K562 (cell line): ENCODE data around the gene USP4. TPM values are rescaled to one million over a fixed set of nuclear protein-coding genes. Genes with fewer than 3 reads are reported as not detected.

Experiments used
- DMBX1 ChIP-seq: fragments of 250-450 bp; sonication (Bioruptor Pico); IDR thresholded peaks from 2 replicates; pipeline ENCODE4 v1.8.0; 2022; ENCODE audit warnings: inconsistent platforms, mild to moderate bottlenecking, moderate library complexity, borderline replicate concordance
- GABPA ChIP-seq: fragments of 200-800 bp; sonication (Bioruptor generic); conservative IDR thresholded peaks from 2 replicates; pipeline ENCODE4 v1.6.1; 2016; ENCODE audit warnings: low read depth, missing genetic modification characterization, missing compliant biosample characterization
- HMG20B ChIP-seq: fragments of 250-450 bp; sonication (Bioruptor Pico); IDR thresholded peaks from 2 replicates; pipeline ENCODE4 v1.5.0; 2021; ENCODE audit warnings: mild to moderate bottlenecking
- NFIC ChIP-seq: fragments of 450-650 bp; IDR thresholded peaks from 2 replicates; pipeline ENCODE4 v1.6.1; 2017; ENCODE audit warnings: mild to moderate bottlenecking, inconsistent platforms
- PBX2 ChIP-seq, 2 experiments: IDR thresholded peaks in 1 of 2; conservative IDR thresholded peaks in 1 of 2; 2 replicates each; pipeline ENCODE4 v1.6.1; 2016; ENCODE audit warnings: low read depth in 2 of 2, mild to moderate bottlenecking in 1 of 2, missing compliant biosample characterization in 1 of 2, missing genetic modification characterization in 1 of 2, moderate library complexity in 1 of 2
- PHF21A ChIP-seq: fragments of 450-650 bp; IDR thresholded peaks from 2 replicates; pipeline ENCODE4 v1.6.1; 2017; ENCODE audit warnings: low read depth, borderline replicate concordance
- POLR2H ChIP-seq: IDR thresholded peaks from 2 replicates; pipeline ENCODE4 v1.6.1; 2016; ENCODE audit warnings: missing genetic modification characterization, low read depth, mild to moderate bottlenecking, control low read depth, missing compliant biosample characterization, moderate library complexity
- RERE ChIP-seq: sonication (generic); formaldehyde crosslinking; IDR thresholded peaks from 2 replicates; pipeline ENCODE4 v1.8.0; 2023; ENCODE audit warnings: missing genetic modification reagents, mild to moderate bottlenecking, borderline replicate concordance
- RUNX1 ChIP-seq: sonication (generic); IDR thresholded peaks from 2 replicates; pipeline ENCODE4 v1.6.1; 2016; ENCODE audit warnings: antibody characterized with exemption, low read depth
- TARDBP ChIP-seq: fragments of 450-650 bp; IDR thresholded peaks from 2 replicates; pipeline ENCODE4 v1.6.1; 2016
- TFAM ChIP-seq: fragments of 250-450 bp; sonication (Bioruptor Pico); conservative IDR thresholded peaks from 2 replicates; pipeline ENCODE4 v1.5.0; 2021; ENCODE audit warnings: mild to moderate bottlenecking, moderate library complexity
- ZC3H11A ChIP-seq: IDR thresholded peaks from 2 replicates; pipeline ENCODE4 v1.6.1; 2012; ENCODE audit warnings: low read depth, low read length, improper control_type of control experiment
- ZNF232 ChIP-seq: sonication (generic); formaldehyde crosslinking; IDR thresholded peaks from 2 replicates; pipeline ENCODE4 v1.8.0; 2022; ENCODE audit warnings: mild to moderate bottlenecking, missing genetic modification reagents
- ZNF561 ChIP-seq: fragments of 450-650 bp; formaldehyde crosslinking; conservative IDR thresholded peaks from 2 replicates; pipeline ENCODE4 v1.4.0; 2020; ENCODE audit warnings: mild to moderate bottlenecking, moderate library complexity
- ZNF77 ChIP-seq: fragments of 250-450 bp; sonication (Bioruptor Pico); IDR thresholded peaks from 2 replicates; pipeline ENCODE4 v1.5.0; 2020
- polyA plus RNA-seq, 8 experiments: library from polyadenylated mRNA; depleted of rRNA in 4 of 8; stranded (reverse) in 5 of 8; unstranded in 3 of 8; fragments of >200 nt; fragmentation: Nextera tagmentation in 2 of 8; fragmentation: Illumina TruSeq in 1 of 8; extraction: Ambion mirVana in 2 of 8; extraction: Trizol in 1 of 8; gene quantifications; 2 replicates each; pipeline versions ENCODE4 v1.2.1 to v1.2.3, GENCODE V29; 2011 to 2014; ENCODE audit warnings: inconsistent platforms in 1 of 8, missing spikeins in 1 of 8
- total RNA-seq, 7 experiments: library from RNA; depleted of rRNA in 6 of 7; stranded (reverse); fragments of >200 nt in 6 of 7; fragmentation: Illumina TruSeq in 2 of 7; extraction: Trizol in 2 of 7; gene quantifications; 2 replicates each; pipeline versions ENCODE4 v1.2.1 to v1.2.3, GENCODE V29; 2011 to 2021; ENCODE audit warnings: low replicate concordance in 1 of 7
- TF ChIP-seq, protein P1 (sequence below): fragments of 250-450 bp; sonication (Bioruptor Pico); IDR thresholded peaks from 2 replicates; pipeline ENCODE4 v1.5.1; 2021; ENCODE audit warnings: mild to moderate bottlenecking

USP4 gene
- total and polyA plus RNA-seq, 9 of the 15 experiments (the other 6 are each of a cell fraction or from before 2014, with no cell fraction given): 11.8 to 40.4 (median 22.9) TPM

DNA sequence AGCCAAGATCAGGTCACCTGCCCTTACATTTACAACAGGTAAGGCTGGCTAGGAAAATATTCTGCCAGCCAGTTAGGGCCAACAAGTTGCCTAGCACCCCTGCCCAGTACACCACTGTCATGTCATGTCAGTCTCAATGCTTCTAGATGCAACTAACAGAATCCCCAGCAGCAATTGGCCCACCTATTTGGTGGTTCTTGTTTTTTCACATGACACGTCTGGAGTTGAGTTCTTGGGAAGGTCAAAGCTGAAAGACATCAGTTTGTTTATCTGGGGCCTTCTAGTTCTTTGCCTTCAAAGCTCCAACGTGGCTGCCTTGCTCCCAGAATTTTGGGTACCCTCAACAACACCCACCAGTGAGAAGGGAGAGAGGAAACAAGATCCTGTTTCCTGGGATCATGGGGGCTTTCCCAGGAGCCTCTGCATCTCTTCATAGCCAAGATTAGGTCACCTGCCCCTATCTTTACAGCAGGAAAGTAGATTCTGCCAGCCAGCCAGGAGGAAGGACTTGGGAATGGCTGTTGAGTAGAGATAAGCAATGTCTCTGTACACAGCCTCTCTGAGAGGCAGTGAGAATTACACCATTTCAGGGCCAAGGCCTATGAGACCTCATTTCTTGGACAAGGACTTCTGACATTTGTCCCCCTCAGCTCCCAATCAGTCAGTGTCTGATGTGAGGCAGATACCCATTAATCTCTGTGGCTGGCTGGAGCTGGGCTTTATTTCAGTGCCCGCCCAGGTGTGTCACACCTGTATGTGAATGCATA, 9.7 kb upstream of the USP4 start (continued):
- no peak for TF ChIP-seq POLR2H (tag)
- TF ChIP-seq PHF21A: no peak
- TF ChIP-seq ZNF232 (CRISPR knock-in tag): no peak
- no peak for TF ChIP-seq ZNF77 (CRISPR knock-in tag)
- TF ChIP-seq HMG20B (CRISPR knock-in tag): no peak
- TF ChIP-seq ZC3H11A: no peak
- no peak for TF ChIP-seq RUNX1
- 0 out of 2 replicates have a peak, but pooled peaks have one; percentile 66 for TF ChIP-seq DMBX1 (CRISPR knock-in tag)
- TF ChIP-seq NFIC: peak; percentile 85
- TF ChIP-seq, protein P1, sequence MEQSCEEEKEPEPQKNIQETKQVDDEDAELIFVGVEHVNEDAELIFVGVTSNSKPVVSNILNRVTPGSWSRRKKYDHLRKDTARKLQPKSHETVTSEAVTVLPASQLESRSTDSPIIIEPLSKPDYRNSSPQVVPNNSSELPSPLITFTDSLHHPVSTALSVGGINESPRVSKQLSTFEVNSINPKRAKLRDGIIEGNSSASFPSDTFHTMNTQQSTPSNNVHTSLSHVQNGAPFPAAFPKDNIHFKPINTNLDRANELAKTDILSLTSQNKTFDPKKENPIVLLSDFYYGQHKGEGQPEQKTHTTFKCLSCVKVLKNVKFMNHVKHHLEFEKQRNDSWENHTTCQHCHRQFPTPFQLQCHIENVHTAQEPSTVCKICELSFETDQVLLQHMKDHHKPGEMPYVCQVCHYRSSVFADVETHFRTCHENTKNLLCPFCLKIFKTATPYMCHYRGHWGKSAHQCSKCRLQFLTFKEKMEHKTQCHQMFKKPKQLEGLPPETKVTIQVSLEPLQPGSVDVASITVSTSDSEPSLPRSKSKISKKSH: no peak
- TF ChIP-seq PBX2 (CRISPR knock-in tag; IDR thresholded peaks at IDR 0.05; ENCODE audit: low read depth): no peak
- peak; percentile 75 for TF ChIP-seq PBX2 (tag; conservative IDR thresholded peaks at IDR 0.05; ENCODE audit: low read depth)
- TF ChIP-seq RERE: no peak
- TF ChIP-seq TARDBP: no peak; the same call in 1 of the 2 replicates
- TF ChIP-seq GABPA (tag): no peak
- TF ChIP-seq ZNF561 (CRISPR knock-in tag): no peak
- no peak for TF ChIP-seq TFAM (CRISPR knock-in tag)
